Measurements from ENCODE around the gene NRIP1. TPM values are rescaled to one million over a fixed set of nuclear protein-coding genes. Genes with fewer than 3 reads are reported as not detected.

Gene NRIP1
- total RNA-seq, 4 donors from 2014 or later, result 35.7 to 63.7 (median 41.0) TPM

DNA sequence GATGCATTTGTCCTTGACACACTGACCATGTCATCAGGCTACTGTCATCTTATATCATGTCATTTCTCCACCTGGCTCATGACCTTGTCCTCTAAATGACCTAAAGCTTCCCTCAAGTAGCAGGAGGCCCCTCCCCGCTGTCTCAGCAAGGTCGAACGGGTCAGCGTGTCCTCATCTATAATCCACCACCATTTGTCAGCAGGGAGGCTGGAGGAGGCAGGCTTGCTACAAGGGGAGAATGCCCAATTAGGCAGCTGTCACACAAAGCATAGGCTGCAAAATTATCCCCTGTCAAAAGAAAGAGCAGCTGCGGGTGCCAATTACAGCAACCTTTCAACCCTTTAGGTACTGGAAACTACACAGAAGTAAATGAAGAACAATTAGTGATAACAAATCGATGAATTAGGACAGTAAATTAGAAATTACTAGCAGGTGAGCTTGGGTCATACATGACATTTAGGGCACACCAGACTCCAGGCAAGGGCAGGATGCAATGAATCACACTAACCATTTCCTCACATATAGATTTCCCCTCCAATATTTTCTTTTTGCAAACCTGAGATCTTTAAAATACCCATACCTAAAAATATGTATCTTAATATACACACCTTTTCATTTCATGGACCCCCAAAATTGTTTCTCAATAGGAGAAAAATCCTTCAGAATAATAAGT, 61.2 kb downstream of the NRIP1 start:
- H3K4me1 ChIP-seq, result peaks cover 55 to 87% of the 10 kb centered on the region in 2 donors
- no peak overlapping the region for H3K27ac ChIP-seq

DNA sequence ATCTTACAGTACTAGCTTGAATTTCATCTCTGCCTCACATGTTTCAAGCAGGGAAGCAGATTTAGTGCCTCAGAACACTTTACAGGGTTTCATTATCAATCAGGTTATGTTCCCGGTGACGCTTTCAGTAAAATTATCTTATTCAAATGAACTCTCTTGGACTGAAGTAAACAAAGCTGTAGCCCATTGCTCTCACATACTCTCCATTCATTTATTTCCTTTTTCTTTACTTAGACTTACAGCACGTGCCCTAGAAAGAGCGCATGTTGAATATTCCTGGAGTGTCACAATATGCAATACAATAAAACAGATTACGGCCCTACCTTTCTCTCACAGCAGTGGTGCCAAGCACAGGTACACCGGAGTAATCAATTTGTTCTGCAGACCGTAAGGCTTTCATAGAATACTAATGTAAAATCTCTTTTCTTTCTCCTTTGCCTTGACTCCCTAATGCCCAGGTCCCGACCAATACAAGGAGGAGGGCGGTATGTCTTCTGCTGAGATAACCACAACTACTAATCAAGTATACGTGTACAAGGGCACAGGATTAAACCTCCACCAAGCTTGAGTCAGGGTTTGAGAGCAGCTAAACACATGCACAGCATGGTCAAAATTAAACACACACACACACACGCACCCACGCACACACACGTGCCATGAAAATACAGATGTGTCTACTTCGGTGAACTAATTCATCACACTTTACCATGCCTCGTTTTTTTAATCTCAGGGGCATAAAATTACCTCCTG, 62.8 kb downstream of the NRIP1 start:
- intact Hi-C loops (cut with DNase I; ENCODE audit: low total_unique reads), result no loop called here
- no peak for DNase-seq
- H3K36me3 ChIP-seq, result no peaks in the 10 kb centered on the region
- no peaks in the 10 kb centered on the region for H3K27me3 ChIP-seq
- ATAC-seq, result peak in 1 of 2 donors; percentile 25
- no peaks in the 10 kb centered on the region for H3K9me3 ChIP-seq
- peaks cover 47 to 74% of the 10 kb centered on the region in 2 donors for H3K4me1 ChIP-seq
- no peak overlapping the region for H3K4me3 ChIP-seq
- TF ChIP-seq, protein P1, sequence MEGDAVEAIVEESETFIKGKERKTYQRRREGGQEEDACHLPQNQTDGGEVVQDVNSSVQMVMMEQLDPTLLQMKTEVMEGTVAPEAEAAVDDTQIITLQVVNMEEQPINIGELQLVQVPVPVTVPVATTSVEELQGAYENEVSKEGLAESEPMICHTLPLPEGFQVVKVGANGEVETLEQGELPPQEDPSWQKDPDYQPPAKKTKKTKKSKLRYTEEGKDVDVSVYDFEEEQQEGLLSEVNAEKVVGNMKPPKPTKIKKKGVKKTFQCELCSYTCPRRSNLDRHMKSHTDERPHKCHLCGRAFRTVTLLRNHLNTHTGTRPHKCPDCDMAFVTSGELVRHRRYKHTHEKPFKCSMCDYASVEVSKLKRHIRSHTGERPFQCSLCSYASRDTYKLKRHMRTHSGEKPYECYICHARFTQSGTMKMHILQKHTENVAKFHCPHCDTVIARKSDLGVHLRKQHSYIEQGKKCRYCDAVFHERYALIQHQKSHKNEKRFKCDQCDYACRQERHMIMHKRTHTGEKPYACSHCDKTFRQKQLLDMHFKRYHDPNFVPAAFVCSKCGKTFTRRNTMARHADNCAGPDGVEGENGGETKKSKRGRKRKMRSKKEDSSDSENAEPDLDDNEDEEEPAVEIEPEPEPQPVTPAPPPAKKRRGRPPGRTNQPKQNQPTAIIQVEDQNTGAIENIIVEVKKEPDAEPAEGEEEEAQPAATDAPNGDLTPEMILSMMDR (IDR thresholded peaks at IDR 0.05 in 4 of 5, conservative IDR thresholded peaks at IDR 0.05 in 1 of 5), result no peak
- no peak for TF ChIP-seq POLR2A (IDR thresholded peaks at IDR 0.05)
- in situ Hi-C loops (cut with MboI; ENCODE audit: low sequenced_read_pairs in 4 of 4), result no loop called here
- no peak overlapping the region for H3K27ac ChIP-seq

More for the DNA sequence above, 61.2 kb downstream of the NRIP1 start:
- intact Hi-C loops (cut with DNase I; ENCODE audit: low total_unique reads), result no loop called here
- DNase-seq, result no peak
- in situ Hi-C loops (cut with MboI; ENCODE audit: low sequenced_read_pairs in 4 of 4), result no loop called here
- no peaks in the 10 kb centered on the region for H3K27me3 ChIP-seq
- no peak for ATAC-seq
- H3K9me3 ChIP-seq, result no peaks in the 10 kb centered on the region
- TF ChIP-seq, protein P1 (IDR thresholded peaks at IDR 0.05 in 4 of 5, conservative IDR thresholded peaks at IDR 0.05 in 1 of 5), result no peak
- no peak for TF ChIP-seq POLR2A (IDR thresholded peaks at IDR 0.05)
- H3K36me3 ChIP-seq, result no peaks in the 10 kb centered on the region
- H3K4me3 ChIP-seq, result no peak overlapping the region

DNA sequence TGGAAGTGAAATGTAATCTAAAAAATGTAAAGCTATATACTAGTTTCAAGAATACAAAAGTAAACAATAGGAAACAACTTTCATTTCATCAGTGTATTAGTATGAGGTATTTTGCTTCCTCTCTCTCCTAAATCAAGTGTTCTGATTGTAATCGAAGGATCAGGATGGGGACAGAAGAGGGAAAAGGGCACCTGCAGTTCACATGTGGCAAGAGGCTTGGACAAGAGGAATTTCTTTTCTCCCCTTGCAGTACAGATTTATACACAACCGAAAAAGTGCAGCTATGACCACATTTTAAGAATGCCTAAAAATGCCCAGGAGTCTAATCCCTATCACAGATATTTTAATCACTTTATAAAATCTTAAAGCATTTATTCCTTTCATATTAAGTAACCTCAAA, 63.7 kb downstream of the NRIP1 start:
- intact Hi-C loops (cut with DNase I; ENCODE audit: low total_unique reads), result no loop called here
- in situ Hi-C loops (cut with MboI; ENCODE audit: low sequenced_read_pairs in 4 of 4), result no loop called here

DNA sequence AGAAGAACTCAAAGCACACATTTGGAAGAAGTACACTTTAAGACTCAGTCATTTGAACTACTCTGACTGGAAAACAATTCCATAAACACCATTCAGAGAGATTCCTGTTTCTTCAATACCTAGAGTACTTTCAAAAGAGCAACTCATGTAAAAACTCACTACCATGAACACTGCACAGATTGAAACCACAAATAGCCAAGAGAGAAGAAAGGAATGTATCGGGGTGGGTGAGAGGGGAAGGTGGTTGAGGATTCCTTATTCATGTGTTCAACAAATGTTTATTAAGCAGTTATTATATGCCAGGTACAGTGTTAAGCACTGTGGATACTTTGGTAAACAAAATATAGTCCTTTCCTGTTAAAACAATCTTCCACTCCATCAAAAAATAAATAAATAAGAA, 64.7 kb downstream of the NRIP1 start:
- TF ChIP-seq, protein P1 (IDR thresholded peaks at IDR 0.05 in 4 of 5, conservative IDR thresholded peaks at IDR 0.05 in 1 of 5), result no peak
- TF ChIP-seq POLR2A (IDR thresholded peaks at IDR 0.05), result no peak
- Histone ChIP-seq H3K27ac (no peak overlapping the region), H3K9me3 (no peaks in the 10 kb centered on the region), H3K4me3 (no peak overlapping the region), H3K36me3 (no peaks in the 10 kb centered on the region), H3K4me1 (peaks cover 28 to 58% of the 10 kb centered on the region in 2 donors), H3K27me3 (no peaks in the 10 kb centered on the region)
- DNase-seq (no peak), ATAC-seq (no peak)
- intact Hi-C loops (cut with DNase I; ENCODE audit: low total_unique reads) (no loop called here), in situ Hi-C loops (cut with MboI; ENCODE audit: low sequenced_read_pairs in 4 of 4) (no loop called here)

More for the DNA sequence above, 63.7 kb downstream of the NRIP1 start:
- no peak for ATAC-seq
- no peaks in the 10 kb centered on the region for H3K9me3 ChIP-seq
- H3K27ac ChIP-seq, result no peak overlapping the region
- DNase-seq, result no peak
- no peaks in the 10 kb centered on the region for H3K36me3 ChIP-seq
- TF ChIP-seq POLR2A (IDR thresholded peaks at IDR 0.05), result no peak
- TF ChIP-seq, protein P1 (IDR thresholded peaks at IDR 0.05 in 4 of 5, conservative IDR thresholded peaks at IDR 0.05 in 1 of 5), result no peak
- no peak overlapping the region for H3K4me3 ChIP-seq
- H3K27me3 ChIP-seq, result no peaks in the 10 kb centered on the region
- peaks cover 38 to 65% of the 10 kb centered on the region in 2 donors for H3K4me1 ChIP-seq

All from gastrocnemius medialis (tissue), 4 donors.